HG02763 (cell line): ENCODE data around the gene SRD5A3.
A peak's percentile ranks its signal among the peaks of the same experiment; 100 is the strongest.

ENCODE experiments used
- ATAC-seq: cut with Tn5 transposase; IDR thresholded peaks from one replicate; pipeline ENCODE4 v1.9.1; 2021; ENCODE audit warnings: mild to moderate bottlenecking, moderate library complexity; ENCODE audit not compliant: unreplicated experiment

The SRD5A3 gene

DNA sequence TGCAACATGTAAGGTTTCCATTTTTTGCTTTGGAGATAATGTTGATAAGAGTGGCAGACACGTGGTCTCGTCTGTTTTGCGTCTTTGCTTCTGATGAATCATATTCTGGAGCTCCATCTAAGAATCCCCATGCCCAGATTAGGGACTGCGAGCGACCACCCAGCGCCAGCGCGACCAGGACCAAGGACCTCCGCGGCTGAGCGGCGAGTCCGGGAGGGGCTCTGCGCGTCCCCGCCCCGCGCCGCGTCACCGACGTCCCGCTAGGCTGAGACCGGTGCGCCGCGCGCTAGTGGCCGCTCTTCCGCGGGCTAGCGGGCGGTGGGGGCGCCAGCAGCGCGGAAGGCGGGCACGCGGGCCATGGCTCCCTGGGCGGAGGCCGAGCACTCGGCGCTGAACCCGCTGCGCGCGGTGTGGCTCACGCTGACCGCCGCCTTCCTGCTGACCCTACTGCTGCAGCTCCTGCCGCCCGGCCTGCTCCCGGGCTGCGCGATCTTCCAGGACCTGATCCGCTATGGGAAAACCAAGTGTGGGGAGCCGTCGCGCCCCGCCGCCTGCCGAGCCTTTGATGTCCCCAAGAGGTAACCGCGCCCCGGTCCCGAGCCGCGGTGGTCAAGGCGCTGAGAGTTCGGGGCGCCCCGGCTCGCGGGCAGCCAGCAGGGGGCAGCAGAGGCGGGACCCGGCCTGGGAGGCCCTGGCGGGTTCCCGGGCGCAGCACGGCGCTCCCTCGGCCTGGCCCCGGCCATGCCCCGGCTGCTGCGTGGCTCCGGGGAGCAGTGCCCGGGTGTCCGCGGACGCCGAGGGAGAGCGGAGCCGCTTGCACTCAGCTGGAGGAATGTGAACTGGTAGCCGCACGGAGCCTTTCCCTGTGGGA lies at the start of gene SRD5A3:
TSS of gene SRD5A3 (plus strand) at position 263 of the 871 bp plus-strand sequence. CDS start at position 358, 95 bp downstream.
- peak; percentile 95 for ATAC-seq

DNA sequence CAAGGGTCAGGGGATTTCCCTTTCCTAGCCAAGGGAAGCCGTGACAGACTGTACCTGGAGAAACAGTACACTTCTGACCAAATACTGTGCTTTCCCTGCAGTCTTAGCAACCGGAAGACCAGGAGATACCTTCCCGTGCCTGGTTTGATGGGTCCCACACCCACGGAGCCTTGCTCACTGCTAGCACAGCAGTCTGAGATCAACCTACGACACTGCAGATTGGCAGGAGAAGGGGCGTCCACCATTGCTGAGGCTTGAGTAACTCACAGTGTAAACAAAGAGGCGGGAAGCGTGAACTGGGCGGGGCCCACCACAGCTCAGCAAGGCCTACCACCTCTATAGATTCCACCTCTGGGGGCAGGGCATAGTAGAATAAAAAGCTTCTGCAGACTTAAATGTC lies 48.7 kb upstream of the SRD5A3 start:
- ATAC-seq, result no peak

DNA sequence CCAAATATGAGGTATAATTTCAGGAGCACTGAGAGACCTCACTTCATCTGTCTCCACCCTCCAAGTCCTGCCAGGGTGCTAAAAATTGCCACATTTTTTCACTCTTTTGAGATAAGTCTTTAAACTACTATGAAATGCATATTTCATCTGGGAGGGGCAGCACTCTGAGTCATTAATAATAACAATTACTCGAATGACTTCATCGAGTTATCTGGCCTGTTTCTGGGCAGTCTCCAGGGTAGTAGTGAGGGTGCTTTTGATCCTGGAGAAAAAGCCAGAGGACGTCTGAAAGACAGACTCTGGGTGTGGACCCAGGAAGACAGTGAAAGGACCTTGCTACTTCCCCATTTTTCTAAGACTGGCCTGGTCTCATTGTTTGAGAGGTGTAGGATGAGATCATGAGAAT lies 42.3 kb upstream of the SRD5A3 start:
- no peak for ATAC-seq

DNA sequence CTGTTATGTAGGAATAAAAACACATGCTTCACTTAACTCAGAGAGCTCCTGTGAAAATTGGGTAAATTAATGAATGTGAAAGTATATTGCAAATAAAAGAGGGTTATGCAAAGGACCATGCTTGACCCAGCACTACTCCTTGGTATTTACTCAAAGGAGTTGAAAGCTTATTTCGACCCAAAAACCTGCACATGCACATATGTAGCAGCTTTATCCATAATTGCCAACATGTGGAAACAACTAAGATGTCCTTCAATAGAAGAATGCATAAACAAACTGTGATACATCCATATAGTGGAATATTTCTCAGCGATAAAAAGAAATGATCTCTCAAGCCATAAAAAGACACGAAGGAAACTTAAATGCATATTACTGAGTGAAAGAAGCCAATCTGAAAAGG lies 41.7 kb upstream of the SRD5A3 start:
- ATAC-seq, result no peak

DNA sequence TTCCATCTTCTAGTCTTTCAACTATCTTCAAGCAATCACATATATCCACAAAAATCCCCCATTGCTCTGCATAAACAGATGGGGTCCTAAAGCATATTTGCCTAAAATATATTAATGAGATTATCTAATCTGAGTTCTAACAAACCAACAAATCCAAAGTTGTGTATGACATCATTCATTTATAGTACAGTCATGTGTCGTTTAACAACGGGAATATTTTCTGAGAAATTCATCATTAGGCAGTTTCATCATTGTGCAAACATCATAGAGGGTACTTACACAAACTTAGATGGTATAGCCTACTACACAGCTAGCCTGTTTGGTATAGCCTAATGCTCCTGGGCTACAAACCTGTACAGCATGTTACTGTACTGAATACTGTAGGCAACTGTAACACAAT lies 38.0 kb upstream of the SRD5A3 start:
- ATAC-seq, result no peak

DNA sequence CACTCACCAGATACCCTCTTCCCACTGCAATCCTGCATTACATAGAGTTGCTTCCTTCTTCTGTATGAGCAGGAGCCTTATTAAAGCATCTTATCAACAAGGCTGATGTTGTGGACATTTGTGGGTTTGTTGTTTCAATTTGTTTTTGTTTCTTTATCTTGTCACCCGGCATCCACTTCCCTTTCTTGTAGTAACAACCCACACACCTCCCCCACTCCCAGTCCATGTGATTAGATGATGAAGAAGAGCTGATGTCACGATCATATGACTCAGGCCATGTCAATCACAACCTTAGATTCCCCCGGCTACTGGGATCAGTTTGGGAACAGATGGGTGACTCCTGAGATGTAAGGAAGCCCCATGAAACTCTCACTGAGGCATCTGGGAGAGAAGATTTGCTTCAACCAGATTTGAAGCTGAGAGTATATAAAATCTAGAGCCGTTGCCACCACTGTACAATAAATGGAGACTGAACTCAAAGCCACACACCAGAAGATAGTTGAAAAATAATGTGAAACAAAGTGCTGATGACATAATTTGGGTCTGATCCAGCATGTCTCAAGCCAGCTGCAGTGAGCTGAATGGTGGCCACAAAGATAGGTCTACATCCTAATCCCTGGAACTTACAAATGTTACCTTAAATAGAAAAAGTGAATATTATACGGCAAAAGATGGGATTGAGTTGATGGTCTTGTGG lies 34.1 kb upstream of the SRD5A3 start:
- ATAC-seq, result no peak

DNA sequence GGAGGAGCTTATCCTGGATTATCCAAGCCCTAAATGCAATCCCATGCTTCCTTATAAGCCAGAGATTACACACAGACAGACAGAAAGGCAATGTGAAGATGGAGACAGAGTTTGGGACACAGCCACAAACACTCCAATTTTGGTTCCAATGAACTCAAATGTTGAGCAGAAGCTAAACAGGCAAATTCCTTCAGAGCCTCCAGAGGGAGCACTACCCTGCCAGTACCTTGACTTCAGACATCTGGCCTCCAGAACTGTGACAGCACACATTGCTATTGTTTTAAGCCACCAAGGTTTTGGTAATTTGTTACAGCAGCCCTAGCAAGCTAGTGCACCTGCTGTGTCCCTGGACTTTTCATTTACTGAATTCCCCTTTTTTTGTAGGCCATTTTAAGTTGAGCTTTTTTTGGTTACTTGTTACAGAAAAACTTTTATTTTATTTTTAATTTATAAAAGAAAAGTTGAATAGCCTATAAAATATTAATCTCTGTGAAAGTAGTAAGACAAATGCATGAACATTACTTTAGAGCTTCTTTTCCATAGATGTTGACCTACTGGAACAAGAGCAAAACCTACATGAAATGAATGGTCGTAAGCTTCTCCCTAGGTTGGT lies 33.4 kb upstream of the SRD5A3 start:
- ATAC-seq, result no peak

DNA sequence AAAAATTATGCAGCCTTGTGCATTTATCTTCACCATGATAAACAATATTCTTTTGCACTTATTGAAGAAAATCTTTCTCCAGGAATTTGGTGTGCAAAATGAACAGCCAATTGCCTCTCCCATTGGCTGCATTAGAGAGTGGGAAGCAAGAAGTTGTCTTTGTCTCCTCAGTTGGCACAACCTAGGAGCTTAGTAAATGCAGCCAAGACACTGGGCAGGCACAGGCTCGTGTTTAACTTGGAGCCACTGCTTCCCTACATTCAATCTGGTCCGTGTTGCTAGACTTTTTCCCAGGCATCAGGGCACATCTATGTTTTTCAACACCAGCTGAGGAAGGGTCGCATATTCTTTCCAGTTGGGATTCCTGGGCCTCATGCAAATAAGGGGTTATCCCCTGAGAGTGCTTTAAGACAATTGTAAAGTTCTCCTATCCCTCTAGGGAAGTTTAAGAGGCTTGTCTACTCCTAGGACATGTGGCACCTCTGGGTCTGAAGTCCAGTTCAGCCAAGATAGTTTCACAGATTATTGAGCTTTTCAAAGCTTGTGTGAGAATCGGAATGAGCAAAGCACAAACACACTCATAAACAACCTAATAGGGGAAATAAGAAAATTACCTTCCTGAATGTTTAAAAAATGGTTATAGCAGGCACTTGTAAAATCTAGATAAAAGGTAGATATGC lies 31.8 kb upstream of the SRD5A3 start:
- no peak for ATAC-seq

DNA sequence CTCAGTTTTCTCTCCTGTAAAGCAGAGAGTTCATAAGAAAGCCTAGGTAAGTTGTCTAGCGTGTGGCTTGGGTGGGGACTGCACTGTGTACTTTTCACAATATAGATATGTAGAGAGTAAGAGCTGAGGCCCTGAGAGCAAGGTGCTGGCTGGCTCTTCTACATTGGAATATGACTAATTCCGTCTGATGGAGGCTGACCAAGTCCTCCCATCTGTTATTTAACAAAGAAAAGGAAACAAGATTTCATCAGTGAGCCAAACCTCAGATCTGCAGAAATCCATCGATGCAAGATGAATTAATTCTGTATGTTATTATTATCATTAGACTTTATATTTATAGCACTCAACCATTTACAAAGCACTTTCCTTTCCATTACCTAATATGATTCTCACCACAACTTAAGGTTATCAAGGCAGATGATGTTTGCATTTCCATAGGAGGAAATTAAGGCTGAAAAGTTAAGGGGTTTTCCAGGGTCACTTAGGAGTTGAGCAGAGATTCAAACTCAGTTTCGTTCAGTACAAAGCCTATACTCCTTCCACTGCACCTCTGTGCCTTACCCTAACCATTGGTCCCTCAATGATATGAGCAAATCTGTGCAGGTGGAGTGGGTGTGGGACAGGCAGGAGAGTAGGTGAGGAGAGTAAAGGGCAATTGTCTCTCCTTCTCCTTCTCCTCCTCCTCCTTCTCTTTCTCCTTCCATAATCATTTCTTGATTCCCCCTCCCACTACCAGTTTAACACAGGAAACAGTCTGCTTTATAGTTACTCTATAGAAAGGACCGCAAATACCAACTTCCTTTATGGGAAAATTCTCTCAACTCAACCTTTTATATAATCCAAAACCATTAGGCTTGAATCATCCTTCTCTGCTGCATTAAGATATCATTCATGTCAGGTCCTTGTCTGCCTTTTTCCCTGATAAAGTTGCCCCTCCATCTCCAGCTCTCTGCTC lies 27.6 kb upstream of the SRD5A3 start:
- no peak for ATAC-seq

DNA sequence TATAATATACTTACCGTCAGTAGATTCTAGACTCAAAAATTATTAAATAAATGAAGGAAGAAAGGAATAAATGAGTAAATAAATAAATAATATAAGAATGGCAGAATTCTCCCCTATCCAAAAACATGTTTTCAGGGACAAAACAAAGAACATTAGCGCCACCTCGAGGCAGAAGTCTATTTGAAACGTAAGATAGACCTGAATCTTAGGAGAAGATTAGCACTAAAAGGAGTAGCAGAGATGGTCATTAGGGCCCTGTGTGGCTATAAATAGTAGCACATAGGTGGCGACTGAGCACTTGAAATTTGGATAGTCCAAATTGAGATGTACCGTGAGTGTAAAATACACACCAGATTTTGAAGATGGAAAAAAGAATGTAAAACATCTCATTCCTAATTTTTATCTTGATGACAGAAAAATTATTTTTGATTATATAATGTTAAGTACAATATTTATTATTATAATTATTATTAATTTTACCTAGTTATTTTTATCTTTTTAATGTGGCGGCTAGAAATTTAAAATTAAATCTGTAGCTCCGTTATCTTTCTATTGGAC lies 24.3 kb upstream of the SRD5A3 start:
- no peak for ATAC-seq

DNA sequence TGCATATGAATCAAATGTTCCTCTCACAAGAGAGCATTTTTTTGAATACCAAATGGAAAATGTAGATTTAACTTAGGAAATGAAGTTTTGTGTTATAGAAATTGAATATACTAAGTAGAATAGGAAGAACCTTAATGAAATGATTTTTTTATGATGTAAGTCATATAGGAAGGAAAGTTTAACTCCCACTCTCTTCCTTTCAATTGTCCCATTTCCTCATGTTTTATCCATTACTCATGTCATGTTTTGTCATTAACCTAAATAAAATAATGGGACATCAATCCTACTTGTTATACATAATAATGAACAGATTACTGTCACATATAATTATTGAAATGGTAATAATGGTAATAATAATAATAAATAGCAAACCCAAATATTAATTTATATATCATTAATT lies 22.7 kb upstream of the SRD5A3 start:
- ATAC-seq, result no peak

DNA sequence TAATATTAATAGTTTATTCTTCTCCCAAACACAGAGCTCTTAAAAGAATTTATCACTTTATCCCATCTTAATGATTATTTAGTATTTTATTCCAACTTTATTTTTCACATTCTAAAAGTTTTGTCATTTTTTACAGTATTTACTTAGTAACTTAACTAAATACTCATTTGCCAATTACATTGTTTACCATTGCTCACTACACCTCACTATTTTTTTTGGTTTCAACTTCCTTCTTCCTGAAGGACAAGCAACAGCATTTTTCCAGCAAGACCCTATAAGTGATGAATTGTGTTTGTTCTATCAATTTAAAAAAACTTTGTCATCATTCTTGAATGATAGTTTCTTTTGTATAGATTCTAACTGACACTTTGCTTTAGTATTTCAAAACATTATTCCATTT lies 19.4 kb upstream of the SRD5A3 start:
- no peak for ATAC-seq

DNA sequence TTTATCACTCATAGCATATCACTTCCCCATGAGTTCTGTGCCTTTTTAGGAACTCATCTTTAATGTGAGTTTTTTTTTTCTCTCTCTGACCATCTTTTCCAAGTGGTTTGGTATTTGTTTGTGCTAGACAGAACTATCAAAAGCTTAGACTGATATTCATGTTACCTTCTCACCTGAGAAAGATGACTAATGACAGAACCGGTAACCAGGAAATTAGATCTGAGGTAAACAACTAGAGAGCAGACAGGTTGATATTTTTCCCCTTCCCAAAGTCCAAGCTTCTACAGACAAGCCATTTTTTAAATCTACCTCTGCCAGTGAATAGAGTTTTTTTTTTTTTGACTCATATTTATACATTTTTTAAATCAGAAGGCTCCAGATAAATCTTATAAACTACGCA lies 17.0 kb upstream of the SRD5A3 start:
- no peak for ATAC-seq

DNA sequence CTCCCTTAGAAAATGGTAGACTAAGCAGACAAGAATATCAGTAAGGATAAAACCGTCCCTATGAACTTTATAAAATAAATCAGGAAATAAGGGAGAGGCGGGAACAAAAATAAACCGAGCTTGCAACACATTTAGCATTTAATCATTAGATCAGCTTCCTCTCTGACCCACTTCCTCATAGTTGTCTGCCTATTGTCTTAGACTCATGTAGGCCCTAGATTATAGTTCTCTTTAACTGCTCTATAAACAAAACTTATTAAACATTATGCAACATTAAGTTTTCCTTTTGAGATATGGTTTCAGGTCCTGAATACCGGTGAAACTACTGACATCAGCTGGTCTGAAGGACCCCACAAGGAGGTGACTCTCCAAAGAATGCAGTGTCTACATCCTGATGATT lies 15.8 kb upstream of the SRD5A3 start:
- no peak for ATAC-seq

DNA sequence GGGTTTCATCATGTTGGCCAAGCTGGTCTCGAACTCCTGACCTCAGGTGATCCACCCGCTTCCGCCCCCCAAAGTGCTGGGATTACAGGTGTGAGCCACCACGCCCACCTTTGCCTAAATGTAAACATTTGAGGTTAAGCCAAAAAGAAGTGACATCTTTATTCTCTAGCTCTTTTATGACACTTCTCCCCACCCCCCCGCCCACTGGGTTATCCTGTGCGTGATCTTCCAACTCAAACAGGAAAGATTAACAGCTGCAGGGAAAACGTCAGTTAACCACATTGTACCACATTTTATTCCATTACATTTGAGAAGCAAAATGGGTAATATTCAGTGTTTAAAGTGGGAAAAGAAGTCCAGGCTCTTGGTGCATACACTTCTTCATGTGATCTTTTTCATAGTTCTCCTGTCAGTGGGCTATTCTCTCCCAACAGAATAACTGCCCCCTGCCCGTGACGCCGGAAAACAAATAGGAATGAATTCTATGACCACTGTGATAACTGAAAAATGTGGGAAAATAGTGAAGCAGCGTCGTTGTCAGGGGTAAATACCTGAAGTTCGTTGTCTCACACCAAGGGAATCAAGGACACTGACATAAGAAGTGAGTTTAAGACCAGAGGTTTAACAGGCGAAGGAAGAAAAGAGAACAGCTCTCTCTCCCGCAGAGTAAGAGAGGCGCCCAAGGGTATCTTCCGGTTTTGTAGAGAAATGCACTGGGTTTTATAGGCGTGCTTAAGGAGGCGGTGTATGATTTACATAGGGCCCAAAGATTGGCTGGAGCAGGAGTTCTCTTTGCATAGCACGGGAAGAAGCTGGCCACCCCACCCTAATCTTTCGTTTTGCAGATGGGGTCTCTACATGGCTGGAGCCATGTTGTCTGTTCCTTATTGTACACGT lies 9.7 kb upstream of the SRD5A3 start:
- ATAC-seq, result no peak

DNA sequence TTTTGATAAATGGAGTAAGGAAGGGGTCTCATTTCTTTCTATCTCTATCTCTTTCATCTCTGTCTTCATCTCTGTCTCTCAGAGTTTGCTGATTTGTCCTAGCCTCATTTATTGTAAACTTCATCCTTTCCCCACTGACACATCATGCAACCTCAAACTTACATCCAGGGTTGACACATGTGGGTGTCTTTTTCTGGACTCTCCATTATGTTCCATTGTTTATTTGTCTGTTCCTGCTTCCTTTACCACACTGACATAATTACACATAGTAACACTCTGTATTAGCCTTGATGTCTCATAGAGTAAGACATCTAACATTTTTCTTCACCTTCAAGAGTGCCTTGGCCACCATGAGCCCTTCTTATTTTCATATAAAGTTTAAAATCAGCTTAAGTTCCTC lies 8.1 kb upstream of the SRD5A3 start:
- ATAC-seq, result no peak

DNA sequence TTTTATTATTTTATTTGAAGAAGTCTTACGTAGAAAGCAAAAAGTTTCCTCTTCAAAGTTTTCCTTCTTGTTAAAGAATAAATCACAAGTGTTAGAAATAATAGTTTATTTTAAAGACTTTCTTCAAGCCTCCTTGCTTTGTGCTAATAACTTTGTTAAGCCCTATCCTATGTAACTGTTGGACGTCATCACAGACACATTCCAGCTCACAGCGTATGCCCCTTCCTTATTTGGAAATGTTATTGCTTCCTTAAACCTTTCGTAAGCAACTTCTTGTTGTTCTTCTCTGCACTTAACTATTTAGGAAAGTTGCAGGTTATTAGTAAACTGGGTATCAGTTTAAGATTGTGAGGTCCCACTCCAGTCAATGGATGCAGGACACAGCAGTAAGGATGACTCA lies 7.6 kb upstream of the SRD5A3 start:
- no peak for ATAC-seq

DNA sequence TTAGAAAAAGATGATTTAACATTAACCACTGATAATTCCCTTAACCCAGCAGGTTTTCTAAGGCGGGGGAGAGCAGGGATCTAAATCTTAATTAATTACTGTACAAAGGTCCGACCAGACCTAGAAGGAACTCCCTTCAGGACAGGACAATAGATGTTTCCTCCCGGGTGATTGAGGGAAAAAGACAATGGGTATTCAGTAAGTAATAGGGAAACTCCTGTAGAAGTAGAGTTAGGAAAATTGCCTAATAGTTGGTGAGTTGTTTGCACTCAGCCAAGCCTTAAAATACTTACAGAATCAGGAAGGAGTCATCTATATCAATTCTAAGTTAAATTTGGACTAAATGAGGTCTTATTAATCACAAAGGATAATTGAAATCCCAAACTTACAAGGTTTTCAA lies 5.8 kb upstream of the SRD5A3 start:
- ATAC-seq, result no peak

DNA sequence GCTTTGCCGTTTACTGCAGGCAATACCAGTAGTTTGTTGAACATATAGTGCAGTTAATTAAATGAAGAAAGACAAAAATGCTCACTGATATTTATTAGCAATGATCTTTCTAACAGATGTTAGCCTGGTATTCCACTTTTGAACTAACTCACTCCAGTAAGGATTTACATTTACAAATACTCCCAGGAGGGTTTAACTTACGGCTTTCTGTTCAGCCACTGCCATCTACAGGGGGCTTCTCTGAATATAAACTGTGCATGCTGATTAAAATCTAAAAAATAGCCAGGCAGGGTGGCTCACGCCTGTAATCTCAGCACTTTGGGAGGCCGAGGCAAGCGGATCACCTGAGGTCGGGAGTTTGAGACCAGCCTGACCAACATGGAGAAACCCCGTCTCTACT lies 2.2 kb upstream of the SRD5A3 start:
- ATAC-seq, result no peak
